NCI-H2227 (cell line): ENCODE measurements around the gene MYO1A.
"Not testable (repeated sequence)": the region's sequence is repeated elsewhere in the genome, so short reads cannot be mapped to it uniquely, and the experiment has no call there.

Experiments used
- DNase-seq: peaks from one replicate; lab custom pipeline; 2025; ENCODE audit not compliant: unreplicated experiment; lab: John Stamatoyannopoulos, UW

MYO1A gene

GRCh38 chr12:57048423-57049118, 1.4 kb downstream of the MYO1A start:
- no peak for DNase-seq

GRCh38 chr12:57047981-57048380, 1.9 kb downstream of the MYO1A start:
- DNase-seq: no peak

GRCh38 chr12:57046947-57047890, 2.7 kb downstream of the MYO1A start:
- no peak for DNase-seq

DNA sequence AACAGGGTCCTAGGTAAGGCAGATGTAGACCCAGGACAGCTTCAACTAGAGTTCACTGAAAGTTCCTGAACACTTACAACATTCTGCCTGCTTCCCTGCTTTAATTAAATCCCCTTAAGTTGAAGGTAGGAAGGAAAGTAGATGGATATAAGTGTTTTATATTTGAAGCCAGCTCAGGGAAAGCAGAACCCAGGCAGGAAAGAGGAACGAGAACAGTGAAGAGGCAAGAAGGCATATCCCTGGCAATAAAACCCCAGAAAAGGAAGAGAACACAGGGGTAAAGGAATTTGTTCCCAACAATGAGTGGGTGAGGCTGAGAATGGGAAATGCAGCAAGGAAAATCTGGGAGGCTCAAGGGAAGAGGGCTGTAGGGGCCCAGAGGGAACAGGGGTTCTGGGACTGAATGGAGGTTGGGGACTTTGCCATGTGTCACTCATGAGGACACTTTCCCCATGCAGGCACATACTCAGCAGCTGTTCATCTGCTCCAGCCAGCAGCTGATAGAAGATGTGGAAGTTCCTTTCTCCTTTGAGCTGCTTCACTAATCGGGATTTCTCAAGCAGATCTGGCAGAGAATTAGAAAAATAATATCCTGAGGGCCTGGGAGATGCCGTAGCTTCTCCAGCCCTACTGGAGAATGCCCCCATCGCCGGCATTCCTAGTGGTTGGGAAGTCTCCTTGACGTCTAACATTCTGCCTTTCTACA, 3.7 kb downstream of the MYO1A start:
- DNase-seq: no peak

DNA sequence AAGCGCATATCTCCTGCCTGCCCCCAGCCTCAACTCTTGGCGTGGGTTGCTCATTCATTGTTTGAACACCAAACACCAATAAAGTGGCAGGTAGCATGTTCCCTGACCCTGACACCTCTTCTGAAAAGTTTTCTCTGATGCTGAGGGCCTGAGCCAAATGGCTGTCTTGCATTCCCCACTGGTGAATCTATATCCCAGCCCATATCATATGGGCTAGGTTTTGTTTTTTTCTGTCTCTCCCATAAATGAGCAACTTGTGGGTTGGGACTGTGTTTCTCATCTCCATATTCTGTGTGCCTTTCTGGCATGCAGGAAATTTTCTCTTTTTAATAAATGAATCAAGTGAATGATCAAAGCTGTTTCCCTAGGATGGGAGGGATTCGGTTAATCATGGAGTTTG, 5.0 kb downstream of the MYO1A start:
- DNase-seq: no peak

- DNase-seq: no peak
Observed at GRCh38 chr12:57044468-57044867, 5.5 kb downstream of the MYO1A start.

DNA sequence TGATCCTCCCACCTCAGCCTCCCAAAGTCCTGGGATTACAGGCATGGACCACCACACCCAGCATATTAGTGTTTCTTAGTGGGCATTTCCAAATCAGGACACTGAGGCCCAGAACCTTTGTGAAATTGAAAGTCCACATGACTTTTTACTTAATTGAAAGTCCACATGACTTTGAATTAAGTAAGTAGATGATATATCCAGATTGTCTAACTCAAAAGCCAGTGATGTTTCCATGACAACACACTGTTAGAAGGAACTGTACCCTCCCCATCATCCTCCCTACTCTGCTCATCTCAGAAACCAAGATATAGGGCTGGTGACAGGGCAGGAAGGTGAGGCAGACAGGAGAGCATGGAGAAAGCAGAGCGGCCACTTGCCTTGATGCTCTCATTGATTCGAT, 7.2 kb downstream of the MYO1A start:
- DNase-seq: no peak

- DNase-seq: no peak
Observed at GRCh38 chr12:57040750-57041149, 9.2 kb downstream of the MYO1A start.

DNA sequence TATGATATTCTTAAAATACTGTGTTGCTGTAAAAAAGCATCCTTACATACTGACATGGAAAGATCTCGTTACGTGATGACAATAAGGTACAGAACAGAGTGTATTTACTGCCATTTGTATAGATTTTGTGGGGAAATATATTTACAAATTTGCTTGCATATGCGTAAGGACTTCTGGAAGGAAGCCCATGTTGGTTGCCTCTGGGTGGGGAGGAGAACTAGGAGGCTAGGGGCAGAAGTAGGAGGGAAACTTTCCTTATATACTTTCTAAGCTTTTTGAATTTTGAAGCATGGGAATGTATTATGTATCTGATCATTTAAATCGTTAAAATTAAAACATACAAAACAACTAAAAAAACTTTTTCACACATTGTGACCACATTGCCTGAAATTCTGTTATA, 9.7 kb downstream of the MYO1A start:
- DNase-seq: no peak

DNA sequence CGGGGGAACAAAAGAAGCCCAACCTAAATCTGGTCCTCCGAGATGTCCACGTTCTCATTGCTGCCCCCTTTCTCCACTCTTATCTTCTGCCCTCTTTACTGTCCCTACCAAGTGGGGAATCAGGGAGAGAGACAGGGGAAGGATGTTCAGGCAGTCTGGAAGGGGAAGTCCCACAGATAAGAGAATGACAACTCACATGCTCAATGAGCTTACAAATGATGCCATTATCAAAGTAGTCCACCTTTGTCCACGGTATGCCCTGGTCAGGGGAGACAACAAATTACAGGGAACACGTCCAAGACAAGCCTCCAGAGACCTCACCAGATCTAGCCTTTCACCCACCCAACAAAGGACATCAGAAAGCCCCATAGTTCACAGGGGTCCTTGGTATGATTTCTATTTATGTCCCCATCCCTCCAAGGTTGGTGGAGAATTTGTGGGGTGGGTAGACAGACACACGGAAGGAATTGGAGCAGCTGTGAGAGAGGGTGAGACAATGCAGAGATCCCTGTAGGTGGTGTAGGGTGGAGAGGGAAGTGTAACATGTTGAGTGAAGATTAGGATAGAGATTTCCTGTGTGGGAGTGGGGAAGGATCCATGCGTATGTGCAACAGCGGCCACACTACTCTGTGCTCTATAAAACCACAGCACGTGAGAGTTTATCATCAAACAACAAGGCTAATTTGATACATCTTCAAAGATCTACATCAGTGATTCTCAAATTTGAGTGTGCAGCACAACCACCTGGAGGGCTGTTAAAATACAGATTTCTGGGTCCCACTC, 10.7 kb downstream of the MYO1A start:
- no peak for DNase-seq

- DNase-seq: no peak
Observed at GRCh38 chr12:57037264-57037663, 12.7 kb downstream of the MYO1A start.

DNA sequence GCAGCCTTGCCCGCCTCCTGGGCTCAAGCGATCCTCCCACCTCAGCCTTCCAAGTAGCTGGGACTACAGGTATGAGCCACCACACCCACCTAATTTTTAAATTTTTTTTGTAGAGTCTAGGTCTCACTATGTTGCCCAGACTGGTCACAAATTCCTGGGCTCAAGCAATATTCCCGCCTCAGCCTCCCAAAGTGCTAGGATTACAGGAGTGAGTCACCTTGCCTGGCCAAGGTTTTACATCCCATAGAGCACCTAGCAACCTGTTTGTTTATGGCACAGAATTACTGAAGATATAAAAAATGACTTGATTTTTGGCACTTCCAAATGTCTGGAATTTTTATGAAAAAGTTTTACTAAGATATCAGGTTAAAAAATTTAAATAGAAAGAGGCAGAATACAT, 16.5 kb downstream of the MYO1A start:
- DNase-seq: no peak

- DNase-seq: no peak
Observed at GRCh38 chr12:57031789-57032188, 18.1 kb downstream of the MYO1A start.

DNA sequence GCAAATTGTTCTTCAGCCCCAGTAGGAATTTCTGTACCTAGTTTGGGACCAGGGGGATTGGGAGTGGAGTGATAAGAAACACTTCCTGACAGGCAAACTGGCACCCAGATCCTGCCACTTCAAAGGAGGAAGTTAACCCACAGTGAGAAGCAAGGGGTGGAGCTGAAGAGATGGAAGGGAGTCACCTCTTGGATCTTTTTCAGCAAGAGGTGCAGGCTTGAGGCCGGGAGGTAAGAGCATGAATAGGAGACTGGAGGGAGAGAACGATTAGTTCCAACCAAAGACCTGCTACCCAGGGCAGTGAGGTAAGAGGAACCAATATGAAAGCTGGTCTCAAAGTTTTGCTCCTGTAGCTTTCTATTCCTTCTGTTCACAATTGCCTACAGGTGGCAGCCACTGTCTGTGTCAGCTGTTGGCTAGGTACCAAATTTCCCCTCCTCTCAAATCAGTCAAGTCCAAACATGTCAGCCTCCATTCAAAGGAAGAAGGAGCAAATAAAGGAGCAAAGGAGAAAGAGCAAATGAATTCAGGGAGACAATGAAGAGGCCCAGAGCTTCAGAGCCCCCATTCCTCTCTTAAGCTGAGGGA, 18.7 kb downstream of the MYO1A start:
- peak; percentile 2 for DNase-seq

GRCh38 chr12:57029457-57029856, 20.5 kb downstream of the MYO1A start:
- no peak for DNase-seq

DNA sequence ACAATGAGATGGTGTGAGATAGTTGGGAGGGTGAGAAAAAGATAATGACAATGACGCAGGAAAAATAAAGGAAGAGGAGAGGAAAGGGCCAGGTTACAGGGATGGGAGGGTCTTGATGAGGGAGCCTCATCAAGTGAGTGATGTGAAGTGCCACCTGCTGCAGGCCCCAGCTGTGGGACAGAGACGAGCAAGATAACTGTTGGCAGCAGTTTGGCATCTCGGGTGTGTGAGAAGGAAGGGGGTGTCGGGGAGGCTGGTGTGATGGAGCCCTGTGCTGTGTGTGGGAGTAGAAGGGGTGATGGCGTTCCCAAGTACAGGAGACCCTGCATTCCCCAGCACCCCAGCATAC, 22.1 kb downstream of the MYO1A start:
- peak; percentile 10 for DNase-seq

DNA sequence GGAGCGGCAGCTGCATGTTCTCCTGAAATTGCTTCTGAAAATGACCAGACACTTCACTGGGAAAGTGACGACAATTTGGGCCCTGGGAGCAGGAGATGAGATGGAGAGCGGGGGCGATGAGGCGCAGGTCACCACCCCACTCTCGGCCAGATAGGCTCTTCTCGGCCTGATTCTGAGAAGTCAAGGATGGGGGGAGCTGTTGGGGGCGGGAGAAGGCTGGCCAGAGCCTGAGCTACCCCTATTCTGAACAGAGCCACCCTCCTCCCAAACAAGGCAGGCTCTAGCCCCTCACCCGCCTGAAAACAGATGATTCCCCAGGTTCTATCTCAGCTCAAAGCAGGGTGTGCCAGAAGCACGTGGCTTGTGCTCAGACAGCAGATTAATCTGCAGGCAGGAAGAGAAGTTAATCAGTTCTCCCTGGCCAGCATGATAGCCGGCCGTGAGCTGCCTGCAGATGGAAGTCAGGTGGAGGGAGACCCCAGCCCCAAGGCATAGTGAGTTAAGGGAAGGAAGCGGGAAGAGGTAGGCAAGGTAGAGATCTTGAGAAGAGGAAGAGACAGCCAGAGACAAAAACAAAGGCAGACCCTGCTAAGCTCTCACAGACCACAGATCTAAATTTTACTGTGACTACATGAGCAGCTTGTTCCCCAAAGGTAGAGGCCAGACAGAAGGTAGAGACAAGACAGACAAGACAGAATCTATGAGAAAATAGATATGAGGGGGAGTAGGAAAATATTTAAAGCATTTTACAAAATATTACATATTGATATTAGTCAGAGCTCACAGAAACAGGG, 22.7 kb downstream of the MYO1A start:
- peak; percentile 16 for DNase-seq

- no peak for DNase-seq
Observed at GRCh38 chr12:57025196-57025595, 24.7 kb downstream of the MYO1A start.

GRCh38 chr12:57022324-57022723, 27.6 kb downstream of the MYO1A start:
- not testable (repeated sequence) for DNase-seq
